Measurements from ENCODE around the gene OR5B3. TPM values are rescaled to one million over a fixed set of nuclear protein-coding genes. Genes with fewer than 3 reads are reported as not detected.

OR5B3 gene
- total RNA-seq, 1 donor from 2014 or later: not detected

Other genes with a start within 250 kb of the OR5B3 start
- gene OR9Q2, start 217.8 kb downstream of the OR5B3 start, total RNA-seq: not detected
- gene OR1S2, start 202.7 kb downstream of the OR5B3 start, total RNA-seq: not detected
- gene OR1S1, start 194.2 kb downstream of the OR5B3 start, total RNA-seq: not detected
- gene OR10Q1, start 178.0 kb downstream of the OR5B3 start, total RNA-seq: not detected
- not detected for gene OR10W1, start 138.6 kb downstream of the OR5B3 start, total RNA-seq
- not detected for gene OR5B17, start 47.8 kb downstream of the OR5B3 start, total RNA-seq
- gene OR5B2, start 21.2 kb upstream of the OR5B3 start, total RNA-seq: not detected
- not detected for gene OR5B12, start 35.4 kb upstream of the OR5B3 start, total RNA-seq
- gene OR5B21, start 101.2 kb upstream of the OR5B3 start, total RNA-seq: not detected
- gene LPXN, start 169.0 kb upstream of the OR5B3 start, total RNA-seq: 3.1 TPM
- 57.3 TPM for gene ZFP91, start 172.2 kb upstream of the OR5B3 start, total RNA-seq
- 0.73 TPM for gene CNTF, start 215.8 kb upstream of the OR5B3 start, total RNA-seq

Measured in Right ventricle myocardium superior (tissue), 1 donor.